Natural killer cell treated with Interleukin-12 subunit alpha and Interleukin-12 subunit beta and Interleukin-15 and Interleukin-18, amount 100 ng/mL, for 72 hours (primary cell): ENCODE data around the gene RAB30. TPM values are rescaled to one million over a fixed set of nuclear protein-coding genes. Genes with fewer than 3 reads are reported as not detected.
A peak's percentile ranks its signal among the peaks of the same experiment; 100 is the strongest.

Experiments used
- ATAC-seq, 2 donors: fragments of 150-1000 bp; cut with Tn5 transposase in 1 of 2; sonication (Bioruptor Pico), chemical (Tn5 transposase) in 1 of 2; 2 replicates each; pipeline ENCODE4 v1.10.0; 2021
- DNase-seq: peaks from one replicate; pipeline ENCODE4 v3.0.0; 2022; ENCODE audit warnings: low spot score
- H3K27ac Mint-ChIP-seq, 2 donors: 1 replicate in 1 of 2; 2 replicates in 1 of 2; pipeline ENCODE4 v1.8.0; 2022; ENCODE audit warnings: mixed read lengths in 2 of 2, mild to moderate bottlenecking in 1 of 2, moderate library complexity in 1 of 2
- H3K27me3 Mint-ChIP-seq, 2 donors: 1 replicate in 1 of 2; 2 replicates in 1 of 2; pipeline ENCODE4 v1.8.0; 2022; ENCODE audit warnings: mixed read lengths in 2 of 2
- H3K36me3 Mint-ChIP-seq: one replicate; pipeline ENCODE4 v1.8.0; 2022; ENCODE audit warnings: mixed read lengths
- H3K4me1 Mint-ChIP-seq, 2 donors: 1 replicate in 1 of 2; 2 replicates in 1 of 2; pipeline ENCODE4 v1.8.0; 2022; ENCODE audit warnings: low read depth in 2 of 2, mixed read lengths in 2 of 2, mild to moderate bottlenecking in 1 of 2
- H3K4me3 Mint-ChIP-seq: one replicate; pipeline ENCODE4 v1.8.0; 2022; ENCODE audit warnings: mixed read lengths
- H3K9me3 Mint-ChIP-seq: 2 replicates; pipeline ENCODE4 v1.8.0; 2022; ENCODE audit warnings: mixed read lengths
- total RNA-seq, 2 donors: library from RNA; stranded (reverse); gene quantifications; one replicate each; pipeline ENCODE4 v1.2.3, GENCODE V29; 2022

The RAB30 gene
- total RNA-seq: 10 to 100 TPM in 1 of 2 donors, 1 to 10 TPM in 1; 5.7 to 10.5 TPM

- peak; percentile 99 for ATAC-seq
- peaks cover 24 to 28% of the 10 kb centered on the region in 2 donors for H3K4me1 Mint-ChIP-seq
- no peaks in the 10 kb centered on the region for H3K27me3 Mint-ChIP-seq
- DNase-seq: peak; percentile 95
- H3K36me3 Mint-ChIP-seq: peaks cover 10% of the 10 kb centered on the region
- no peaks in the 10 kb centered on the region for H3K9me3 Mint-ChIP-seq
- no peak within 1 kb of the TSS for H3K4me3 Mint-ChIP-seq
- no peak within 1 kb of the TSS for H3K27ac Mint-ChIP-seq
Measured at GRCh38 chr11:83071567-83072349, at the start of gene RAB30. Gene RAB30, minus strand, starts transcription at chr11:83071897. Its CDS starts 74,581 bp downstream, at chr11:82997316.

- Mint-ChIP-seq H3K4me3 (no peak overlapping the region), H3K9me3 (no peaks in the 10 kb centered on the region), H3K27ac (no peak overlapping the region), H3K36me3 (no peaks in the 10 kb centered on the region), H3K27me3 (no peaks in the 10 kb centered on the region), H3K4me1 (peaks cover 16 to 27% of the 10 kb centered on the region in 2 donors)
- DNase-seq: no peak
- no peak for ATAC-seq
Measured at GRCh38 chr11:83120327-83120726, 48.6 kb upstream of the RAB30 start.

- H3K4me1 Mint-ChIP-seq: peaks cover 25 to 34% of the 10 kb centered on the region in 2 donors
- ATAC-seq: no peak
- no peaks in the 10 kb centered on the region for H3K9me3 Mint-ChIP-seq
- DNase-seq: no peak
- H3K27ac Mint-ChIP-seq: peak overlapping the region; percentile 76 to 95
- H3K4me3 Mint-ChIP-seq: no peak overlapping the region
- H3K36me3 Mint-ChIP-seq: no peaks in the 10 kb centered on the region
- no peaks in the 10 kb centered on the region for H3K27me3 Mint-ChIP-seq
Measured at GRCh38 chr11:83119216-83119615, 47.5 kb upstream of the RAB30 start.

- ATAC-seq (no peak), DNase-seq (no peak)
- no peaks in the 10 kb centered on the region for H3K27me3 Mint-ChIP-seq
- peak overlapping the region; percentile 76 to 95 for H3K27ac Mint-ChIP-seq
- H3K4me3 Mint-ChIP-seq: no peak overlapping the region
- H3K36me3 Mint-ChIP-seq: no peaks in the 10 kb centered on the region
- peaks cover 23 to 34% of the 10 kb centered on the region in 2 donors for H3K4me1 Mint-ChIP-seq
- H3K9me3 Mint-ChIP-seq: no peaks in the 10 kb centered on the region
Measured at GRCh38 chr11:83118814-83119213, 47.1 kb upstream of the RAB30 start.

GRCh38 chr11:83116015-83116641 is 44.4 kb upstream of the RAB30 start:
- Mint-ChIP-seq H3K36me3 (no peaks in the 10 kb centered on the region), H3K4me3 (peak overlapping the region; percentile 45), H3K27ac (peak overlapping the region; percentile 76 to 95), H3K9me3 (no peaks in the 10 kb centered on the region), H3K27me3 (no peaks in the 10 kb centered on the region), H3K4me1 (peaks cover 23 to 27% of the 10 kb centered on the region in 2 donors)
- no peak for DNase-seq
- ATAC-seq: no peak

- H3K9me3 Mint-ChIP-seq: no peaks in the 10 kb centered on the region
- no peaks in the 10 kb centered on the region for H3K36me3 Mint-ChIP-seq
- H3K4me3 Mint-ChIP-seq: peak overlapping the region; percentile 45
- no peaks in the 10 kb centered on the region for H3K27me3 Mint-ChIP-seq
- ATAC-seq (no peak), DNase-seq (no peak)
- peaks cover 23 to 27% of the 10 kb centered on the region in 2 donors for H3K4me1 Mint-ChIP-seq
- H3K27ac Mint-ChIP-seq: peak overlapping the region in 1 of 2 donors; percentile 79
Measured at GRCh38 chr11:83115551-83115950, 43.9 kb upstream of the RAB30 start.

GRCh38 chr11:83115026-83115425 is 43.3 kb upstream of the RAB30 start:
- H3K4me3 Mint-ChIP-seq: peak overlapping the region; percentile 45
- ATAC-seq: no peak
- peaks cover 23 to 27% of the 10 kb centered on the region in 2 donors for H3K4me1 Mint-ChIP-seq
- H3K27me3 Mint-ChIP-seq: no peaks in the 10 kb centered on the region
- H3K36me3 Mint-ChIP-seq: no peaks in the 10 kb centered on the region
- DNase-seq: no peak
- no peaks in the 10 kb centered on the region for H3K9me3 Mint-ChIP-seq
- H3K27ac Mint-ChIP-seq: peak overlapping the region in 1 of 2 donors; percentile 79

- no peak overlapping the region for H3K27ac Mint-ChIP-seq
- H3K4me1 Mint-ChIP-seq: peaks cover 17 to 23% of the 10 kb centered on the region in 2 donors
- H3K4me3 Mint-ChIP-seq: no peak overlapping the region
- DNase-seq (no peak), ATAC-seq (no peak)
- no peaks in the 10 kb centered on the region for H3K36me3 Mint-ChIP-seq
- H3K9me3 Mint-ChIP-seq: no peaks in the 10 kb centered on the region
- H3K27me3 Mint-ChIP-seq: no peaks in the 10 kb centered on the region
Measured at GRCh38 chr11:83112886-83113285, 41.2 kb upstream of the RAB30 start.

- H3K4me3 Mint-ChIP-seq: no peak overlapping the region
- DNase-seq (no peak), ATAC-seq (no peak)
- H3K4me1 Mint-ChIP-seq: no peaks in the 10 kb centered on the region
- H3K9me3 Mint-ChIP-seq: no peaks in the 10 kb centered on the region
- peaks cover 0 to 8% of the 10 kb centered on the region in 2 donors for H3K27me3 Mint-ChIP-seq
- H3K36me3 Mint-ChIP-seq: no peaks in the 10 kb centered on the region
- H3K27ac Mint-ChIP-seq: no peak overlapping the region
Measured at GRCh38 chr11:83105168-83105567, 33.5 kb upstream of the RAB30 start.

GRCh38 chr11:83102834-83103233 is 31.1 kb upstream of the RAB30 start:
- ATAC-seq (no peak), DNase-seq (no peak)
- Mint-ChIP-seq H3K36me3 (no peaks in the 10 kb centered on the region), H3K27ac (no peak overlapping the region), H3K27me3 (peaks cover 0 to 8% of the 10 kb centered on the region in 2 donors), H3K4me1 (no peaks in the 10 kb centered on the region), H3K9me3 (no peaks in the 10 kb centered on the region), H3K4me3 (no peak overlapping the region)

- H3K27ac Mint-ChIP-seq: no peak overlapping the region
- DNase-seq (no peak), ATAC-seq (no peak)
- no peak overlapping the region for H3K4me3 Mint-ChIP-seq
- H3K27me3 Mint-ChIP-seq: peaks cover 0 to 5% of the 10 kb centered on the region in 2 donors
- H3K9me3 Mint-ChIP-seq: no peaks in the 10 kb centered on the region
- no peaks in the 10 kb centered on the region for H3K4me1 Mint-ChIP-seq
- H3K36me3 Mint-ChIP-seq: no peaks in the 10 kb centered on the region
Measured at GRCh38 chr11:83097429-83098075, 25.9 kb upstream of the RAB30 start.

- Mint-ChIP-seq H3K4me1 (no peaks in the 10 kb centered on the region), H3K27ac (no peak overlapping the region), H3K9me3 (no peaks in the 10 kb centered on the region), H3K4me3 (no peak overlapping the region), H3K27me3 (peaks cover 0 to 2% of the 10 kb centered on the region in 2 donors), H3K36me3 (no peaks in the 10 kb centered on the region)
- DNase-seq (no peak), ATAC-seq (no peak)
Measured at GRCh38 chr11:83093634-83094033, 21.9 kb upstream of the RAB30 start.

- H3K27me3 Mint-ChIP-seq: peaks cover 0 to 2% of the 10 kb centered on the region in 2 donors
- no peak for ATAC-seq
- H3K4me1 Mint-ChIP-seq: no peaks in the 10 kb centered on the region
- no peak overlapping the region for H3K27ac Mint-ChIP-seq
- no peak for DNase-seq
- no peaks in the 10 kb centered on the region for H3K36me3 Mint-ChIP-seq
- no peaks in the 10 kb centered on the region for H3K9me3 Mint-ChIP-seq
- H3K4me3 Mint-ChIP-seq: no peak overlapping the region
Measured at GRCh38 chr11:83092488-83093384, 21.0 kb upstream of the RAB30 start.
